K562 (cell line): ENCODE measurements around the gene TMEM101. TPM values are rescaled to one million over a fixed set of nuclear protein-coding genes. Genes with fewer than 3 reads are reported as not detected.

Experiments used
- ATAC-seq: fragments of 200-7000 bp; cut with Tn5 transposase; 3 replicates; pipeline ENCODE4 v1.9.1; 2020; ENCODE audit warnings: moderate library complexity
- BruUV-seq: library from RNA; stranded (reverse); fragments of 400-500 nt; replicated peaks from 2 replicates; lab custom pipeline; 2021; lab: Mats Ljungman, UMichigan
- CTCF ChIA-PET: fragments of 300-600 bp; formaldehyde crosslinking; extraction: SDS; loops from one replicate; lab custom pipeline; 2021; ENCODE audit warnings: low intra/inter-chr PET ratio; lab: Yijun Ruan, JAX
- POLR2A ChIA-PET: fragments of 300-600, 350-650 bp; sonication (Branson Sonifier 250); formaldehyde crosslinking; extraction: SDS; loops from one replicate; lab custom pipeline; 2021; ENCODE audit warnings: antibody characterized with exemption, inconsistent platforms; lab: Yijun Ruan, JAX
- DNase-seq, 4 experiments: peaks; one replicate each; pipeline versions ENCODE4 v3.0.0 to v3.0.0-alpha.2; 2011 to 2018; ENCODE audit warnings: low spot score in 3 of 4, mixed read lengths in 3 of 4; ENCODE audit errors: extremely low read depth in 1 of 4
- FAIRE-seq: peaks from 2 replicates; lab custom pipeline; 2011; peaks lifted over from hg19 to GRCh38; lab: Jason Lieb, UNC
- H2AFZ ChIP-seq: 2 replicates; pipeline ENCODE4 v1.6.0; 2011; ENCODE audit warnings: low read depth, low read length, control low read depth, inconsistent platforms
- H3K27ac ChIP-seq: fragments of 200-600 bp; 3 replicates; pipeline ENCODE4 v1.8.0; 2011; ENCODE audit warnings: low read depth, mild to moderate bottlenecking, control low read depth, inconsistent platforms, low read length, moderate library complexity, mixed read lengths; ENCODE audit errors: extremely low read depth
- H3K27me3 ChIP-seq, 2 experiments: fragments of 300-600 bp in 1 of 2; 2 replicates in 1 of 2; 3 replicates in 1 of 2; pipeline versions ENCODE4 v1.6.0 to v1.8.0; 2011; ENCODE audit warnings: inconsistent platforms in 2 of 2, low read length in 2 of 2, mild to moderate bottlenecking in 1 of 2, mixed read lengths in 1 of 2, moderate library complexity in 1 of 2; ENCODE audit not compliant: control insufficient read depth in 2 of 2, insufficient read depth in 2 of 2
- H3K36me3 ChIP-seq: fragments of 300-600 bp; 3 replicates; pipeline ENCODE4 v1.8.0; 2011; ENCODE audit warnings: mild to moderate bottlenecking, low read length, inconsistent platforms; ENCODE audit not compliant: control insufficient read depth, insufficient read depth
- H3K4me1 ChIP-seq, 2 experiments: fragments of 200-600 bp in 1 of 2; replicated peaks in 1 of 2; 2 replicates in 1 of 2; 3 replicates in 1 of 2; pipeline versions ENCODE4 v1.5.1 to v1.8.0; 2011; ENCODE audit warnings: inconsistent platforms in 2 of 2, low read length in 2 of 2, mild to moderate bottlenecking in 1 of 2, mixed read lengths in 1 of 2, moderate library complexity in 1 of 2; ENCODE audit not compliant: control insufficient read depth in 2 of 2, insufficient read depth in 2 of 2
- H3K4me2 ChIP-seq: 2 replicates; pipeline ENCODE4 v1.6.1; 2011; ENCODE audit warnings: low read length, control low read depth, inconsistent platforms, mixed read lengths; ENCODE audit not compliant: insufficient read depth
- H3K4me3 ChIP-seq: fragments of 200-600 bp; sonication (generic), shearing (Covaris generic); 2 replicates; pipeline ENCODE4 v1.5.1; 2016; ENCODE audit warnings: control low read depth, inconsistent platforms
- H3K79me2 ChIP-seq: fragments of 200-600 bp; 3 replicates; pipeline ENCODE4 v1.8.0; 2011; ENCODE audit warnings: low read length, inconsistent platforms; ENCODE audit not compliant: control insufficient read depth, insufficient read depth
- H3K9ac ChIP-seq, 2 experiments: 2 replicates each; pipeline versions ENCODE4 v1.6.0 to v1.6.1; 2011; ENCODE audit warnings: low read depth in 2 of 2, low read length in 2 of 2, control low read depth in 1 of 2, inconsistent platforms in 1 of 2, mild to moderate bottlenecking in 1 of 2, mixed read lengths in 1 of 2; ENCODE audit not compliant: insufficient read depth in 1 of 2
- H3K9me1 ChIP-seq: one replicate; pipeline ENCODE4 v1.6.0; 2011; ENCODE audit warnings: inconsistent platforms, mild to moderate bottlenecking, low read length, moderate library complexity; ENCODE audit not compliant: control insufficient read depth, insufficient read depth
- H3K9me3 ChIP-seq: replicated peaks from 2 replicates; pipeline ENCODE4 v1.5.1; 2011; ENCODE audit warnings: low read depth, low read length, inconsistent platforms; ENCODE audit not compliant: control insufficient read depth, insufficient read depth
- H4K20me1 ChIP-seq: replicated peaks from 2 replicates; pipeline ENCODE4 v1.6.1; 2011; ENCODE audit warnings: low read length, inconsistent platforms, mixed read lengths; ENCODE audit not compliant: control insufficient read depth, insufficient read depth
- MEIS2 ChIP-seq: fragments of 450-650 bp; IDR thresholded peaks from 2 replicates; pipeline ENCODE4 v1.6.1; 2014; ENCODE audit warnings: mild to moderate bottlenecking; ENCODE audit not compliant: partially characterized antibody
- MXD1 ChIP-seq: fragments of 250-450 bp; sonication (Bioruptor Pico); IDR thresholded peaks from 2 replicates; pipeline ENCODE4 v1.8.0; 2021; ENCODE audit warnings: borderline replicate concordance, mild to moderate bottlenecking, moderate library complexity; ENCODE audit not compliant: poor library complexity, severe bottlenecking
- WGBS: fragments of 100-300 bp; shearing (Covaris generic); methylation state at CpG from one replicate; pipeline ENCODE4 v1.1.6; 2016; ENCODE audit warnings: low coverage, mixed read lengths; ENCODE audit not compliant: insufficient coverage; ENCODE audit errors: missing lambda C conversion rate; 5-methylcytosine and 5-hydroxymethylcytosine counted together
- in situ Hi-C: fragments of 300-500 bp; cut with MboI; formaldehyde crosslinking; loops from 4 replicates; pipeline ENCODE4 v1.15.0; 2018; ENCODE audit warnings: inconsistent platforms, mixed read lengths
- intact Hi-C: fragments of 100-400 bp; cut with micrococcal nuclease; formaldehyde crosslinking; loops from 2 replicates; pipeline ENCODE4 v1.14.2; 2022
- polyA plus RNA-seq, 8 experiments: library from polyadenylated mRNA; depleted of rRNA in 4 of 8; stranded (reverse) in 5 of 8; unstranded in 3 of 8; fragments of >200 nt; fragmentation: Nextera tagmentation in 2 of 8; fragmentation: Illumina TruSeq in 1 of 8; extraction: Ambion mirVana in 2 of 8; extraction: Trizol in 1 of 8; gene quantifications; 2 replicates each; pipeline versions ENCODE4 v1.2.1 to v1.2.3, GENCODE V29; 2011 to 2014; ENCODE audit warnings: inconsistent platforms in 1 of 8, missing spikeins in 1 of 8
- total RNA-seq, 7 experiments: library from RNA; depleted of rRNA in 6 of 7; stranded (reverse); fragments of >200 nt in 6 of 7; fragmentation: Illumina TruSeq in 2 of 7; extraction: Trizol in 2 of 7; gene quantifications; 2 replicates each; pipeline versions ENCODE4 v1.2.1 to v1.2.3, GENCODE V29; 2011 to 2021; ENCODE audit warnings: low replicate concordance in 1 of 7

Gene TMEM101
- total and polyA plus RNA-seq, 9 of the 15 experiments (the other 6 are each of a cell fraction or from before 2014, with no cell fraction given), result 21.2 to 110 (median 37.8) TPM

GRCh38 chr17:43984521-43984920 is 30.2 kb downstream of the TMEM101 start:
- WGBS, result 54% methylated on average over 8 of the region's 8 CpGs
- ChIA-PET CTCF (no interaction called here), POLR2A (interaction anchor here (0.6 to 1.2 kb wide), 2 partner anchors 27 to 233 kb away, joined by 3 read pairs; no protein-coding TSS in a partner anchor)
- FAIRE-seq, result no peak
- Histone ChIP-seq H3K9me3 (no peaks in the 10 kb centered on the region), H3K36me3 (no peaks in the 10 kb centered on the region), H3K9me1 (no peaks in the 10 kb centered on the region), H3K79me2 (no peaks in the 10 kb centered on the region), H3K4me2 (peak overlapping the region; percentile 86; the same call in 1 of the 2 replicates), H3K9ac (peak overlapping the region in 1 of 2 experiments; percentile 91; a peak in 1 of 4 replicates), H4K20me1 (peaks cover 10% of the 10 kb centered on the region; the same call in 1 of the 2 replicates), H3K4me1 (peaks cover 5 to 12% of the 10 kb centered on the region in 2 experiments), H2AFZ (peak overlapping the region; percentile 96), H3K27me3 (peaks cover 23 to 33% of the 10 kb centered on the region in 2 experiments), H3K27ac (no peak overlapping the region), H3K4me3 (no peak overlapping the region)
- in situ Hi-C loops (no loop called here), intact Hi-C loops (no loop called here)
- DNase-seq, result no peak
- TF ChIP-seq MEIS2 (no peak), MXD1 (CRISPR knock-in tag) (no peak)
- ATAC-seq, result 0 out of 3 replicates have a peak, but pooled peaks have one; percentile 12
- BruUV-seq, result no TSS peak
